Right renal pelvis (tissue), 4 donors: Measurements from ENCODE around the gene C17orf100. TPM values are rescaled to one million over a fixed set of nuclear protein-coding genes. Genes with fewer than 3 reads are reported as not detected.
"Not testable (repeated sequence)": the region's sequence is repeated elsewhere in the genome, so short reads cannot be mapped to it uniquely, and the experiment has no call there.

Experiments used
- DNase-seq, 4 donors: peaks; one replicate each; pipeline ENCODE4 v3.0.0-alpha.2; 2013; ENCODE audit warnings: low read depth in 4 of 4, low spot score in 3 of 4, missing footprints in 1 of 4
- polyA plus RNA-seq, 4 donors: library from polyadenylated mRNA; unstranded; fragments of 120-200 nt; gene quantifications; one replicate each; pipeline ENCODE4 v1.2.1, GENCODE V29; 2013; ENCODE audit not compliant: insufficient read length in 4 of 4

The C17orf100 gene
- polyA plus RNA-seq, 4 donors: 9.0 to 12.5 (median 11.3) TPM

DNA sequence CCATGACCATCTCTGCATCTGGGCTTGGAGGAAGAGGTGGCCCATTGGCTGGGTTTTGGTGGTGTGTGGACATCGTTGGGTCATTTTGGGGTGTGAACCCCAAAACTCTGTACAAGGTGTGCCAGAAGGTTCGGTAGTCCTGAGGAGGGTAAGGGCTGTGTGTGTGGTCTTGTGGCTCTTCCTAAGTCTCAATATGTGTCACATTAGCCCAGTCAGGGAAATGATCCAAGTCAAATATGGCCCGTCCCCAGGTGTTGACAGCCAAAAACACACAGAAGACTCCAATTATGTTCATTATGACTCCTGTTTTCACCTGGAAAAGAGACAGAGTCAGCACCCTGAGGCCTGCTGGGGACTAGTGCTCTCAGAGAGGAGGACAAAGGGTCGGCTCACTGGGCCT lies 34.5 kb downstream of the C17orf100 start:
- no peak for DNase-seq

GRCh38 chr17:6688944-6689343 lies 37.4 kb downstream of the C17orf100 start:
- no peak for DNase-seq

DNA sequence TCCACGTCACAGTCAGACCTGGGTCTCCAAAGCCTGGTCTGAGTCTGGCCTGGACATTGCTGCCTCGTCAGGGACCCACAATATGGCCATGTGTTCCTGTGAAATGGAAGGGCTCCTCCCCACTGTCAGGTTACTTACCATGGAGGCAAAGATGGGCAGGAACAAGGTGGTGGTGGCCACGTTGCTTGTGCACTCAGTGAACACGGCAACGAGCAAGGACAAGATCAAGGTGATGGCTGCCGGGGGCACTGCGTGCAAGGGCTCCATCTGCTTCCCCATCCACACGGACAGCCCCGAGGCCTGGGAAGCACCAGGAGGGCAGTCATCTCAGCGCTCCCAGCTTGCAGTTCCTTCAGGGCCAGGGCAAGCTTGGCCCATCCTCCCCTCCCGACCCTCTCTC lies 39.1 kb downstream of the C17orf100 start:
- DNase-seq: no peak

- DNase-seq: no peak
Measured at GRCh38 chr17:6691546-6691945, 40.0 kb downstream of the C17orf100 start.

- not testable (repeated sequence) for DNase-seq
Measured at GRCh38 chr17:6691958-6692357, 40.4 kb downstream of the C17orf100 start.

- no peak for DNase-seq
Measured at GRCh38 chr17:6695051-6695450, 43.5 kb downstream of the C17orf100 start.

DNA sequence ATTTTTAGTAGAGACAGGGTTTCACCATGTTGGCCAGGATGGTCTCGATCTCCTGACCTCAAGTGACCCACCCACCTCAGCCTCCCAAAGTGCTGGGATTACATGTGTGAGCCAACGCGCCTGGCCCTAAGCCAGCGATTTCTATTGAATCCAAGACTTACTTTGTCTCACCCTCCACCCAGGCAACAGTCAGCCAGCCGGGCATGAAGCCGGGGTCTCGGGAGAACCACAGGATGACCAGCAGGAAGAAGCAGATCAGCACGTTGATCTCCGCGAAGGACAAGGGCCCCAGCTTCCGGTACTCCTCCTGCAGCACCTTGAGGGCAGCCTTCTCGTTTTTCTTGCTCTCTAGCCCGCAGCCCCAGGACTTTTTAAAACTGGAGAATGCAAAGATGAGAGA lies 44.0 kb downstream of the C17orf100 start:
- no peak for DNase-seq

DNA sequence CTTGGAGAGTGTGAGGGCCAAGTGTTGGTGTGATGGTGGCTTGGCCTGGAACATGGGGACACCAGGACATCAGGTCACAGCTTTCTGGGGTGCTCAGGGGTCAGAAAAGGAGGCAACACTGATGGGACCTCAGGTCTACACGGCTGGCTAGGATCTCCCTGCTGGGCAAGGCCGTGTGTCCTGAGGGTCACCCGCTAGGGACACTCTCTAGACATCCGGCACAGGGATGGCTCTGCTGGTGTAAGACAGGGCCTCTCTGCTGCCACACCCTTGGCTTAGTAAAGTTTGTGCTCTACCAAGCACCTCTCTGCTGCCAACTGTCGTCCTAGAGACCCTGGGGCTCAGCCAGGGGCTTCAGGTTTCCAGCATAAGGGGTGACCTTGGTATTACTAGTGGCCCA lies 45.3 kb downstream of the C17orf100 start:
- DNase-seq: no peak

DNA sequence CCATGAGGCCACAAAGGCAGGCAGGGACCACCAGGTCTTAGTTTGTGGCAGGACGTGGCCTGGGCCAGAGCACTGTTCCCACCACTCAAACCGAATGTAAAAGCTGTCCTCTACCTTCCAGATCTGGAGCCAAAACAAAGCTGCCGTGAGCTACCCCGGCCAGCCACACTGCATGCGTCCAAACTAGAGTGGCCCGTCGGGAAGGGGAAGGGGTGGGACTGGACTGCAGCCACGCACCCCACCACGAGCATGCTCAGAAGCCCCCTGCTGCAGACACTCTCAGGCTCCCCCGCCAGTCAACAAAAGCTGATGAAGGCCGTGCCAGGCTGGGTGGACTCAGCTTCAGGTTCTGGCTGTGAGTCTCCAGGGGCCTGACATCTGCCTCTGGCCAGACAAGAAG lies 46.4 kb downstream of the C17orf100 start:
- DNase-seq: no peak

GRCh38 chr17:6699997-6700947 lies 48.7 kb downstream of the C17orf100 start:
- no peak for DNase-seq

DNA sequence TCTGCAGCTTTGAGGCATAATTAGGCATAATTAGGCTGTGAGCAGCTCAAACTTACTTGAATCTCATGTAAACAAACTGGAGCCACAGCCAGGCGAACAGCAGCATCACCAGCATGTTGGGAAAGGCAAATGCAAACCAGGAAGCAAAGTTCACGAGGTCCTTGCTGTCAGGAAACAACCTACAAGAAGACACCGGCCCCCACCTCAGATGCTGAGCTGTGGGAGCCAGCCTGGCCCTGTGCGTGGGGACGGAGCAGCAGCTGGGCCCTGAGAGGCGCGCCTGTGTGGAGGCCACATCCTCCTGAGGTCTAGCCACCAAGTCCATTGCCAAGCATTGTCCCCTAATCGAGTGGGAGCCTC lies 49.4 kb downstream of the C17orf100 start:
- no peak for DNase-seq

- no peak for DNase-seq
Measured at GRCh38 chr17:6701719-6702118, 50.2 kb downstream of the C17orf100 start.

DNA sequence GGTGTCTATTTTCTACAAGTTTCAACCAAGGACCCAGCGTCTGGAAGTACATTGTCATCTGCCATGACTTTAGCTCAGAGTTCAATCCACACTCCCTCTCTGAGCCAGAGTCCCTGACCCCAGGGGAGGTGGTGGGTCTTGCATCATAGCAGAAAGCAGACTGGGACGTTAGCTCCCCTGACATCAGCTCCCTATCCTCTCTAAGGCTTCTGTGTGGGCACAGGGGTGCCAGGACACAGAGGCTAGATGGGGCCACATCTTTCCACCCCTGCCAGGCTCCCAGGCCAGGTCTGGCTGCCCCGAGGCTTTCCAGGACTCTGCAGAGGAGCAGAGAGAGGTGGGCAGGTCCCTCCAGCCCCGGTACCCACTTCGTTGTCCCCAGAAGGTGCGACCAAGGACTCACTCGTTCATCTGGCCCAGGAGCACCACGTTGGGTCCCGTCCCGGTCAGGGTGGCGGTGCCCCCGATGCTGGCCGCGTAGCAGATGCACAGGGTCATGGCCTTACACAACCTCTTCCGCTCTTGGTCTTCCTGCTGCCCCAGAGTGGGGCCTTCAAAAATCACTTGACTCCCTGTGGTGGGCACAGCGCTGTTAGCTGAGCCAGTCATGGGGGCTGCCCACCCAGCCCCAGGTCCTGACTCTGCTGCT lies 51.1 kb downstream of the C17orf100 start:
- no peak for DNase-seq

Other genes with a start within 250 kb of the C17orf100 start
- under 1 TPM in 1 of 4 donors, not detected in 3; 0.10 TPM for gene AIPL1, start 216.6 kb upstream of the C17orf100 start, polyA plus RNA-seq
- gene PIMREG, start 207.3 kb upstream of the C17orf100 start, polyA plus RNA-seq: 10 to 100 TPM; 21.0 to 26.1 (median 23.6) TPM
- 10 to 100 TPM in 1 of 4 donors, 1 to 10 TPM in 3; 8.0 to 11.2 (median 9.1) TPM for gene PITPNM3, start 95.2 kb upstream of the C17orf100 start, polyA plus RNA-seq
- gene KIAA0753, start 11.1 kb upstream of the C17orf100 start, polyA plus RNA-seq: 10 to 100 TPM; 32.4 to 39.3 (median 37.6) TPM
- 100 to 1,000 TPM in 1 of 4 donors, 10 to 100 TPM in 3; 81.8 to 101 (median 88.0) TPM for gene TXNDC17, start 10.7 kb upstream of the C17orf100 start, polyA plus RNA-seq
- gene MED31, start 157 bp upstream of the C17orf100 start, polyA plus RNA-seq: 10 to 100 TPM; 24.8 to 28.1 (median 26.3) TPM
- gene SLC13A5, start 61.6 kb downstream of the C17orf100 start, polyA plus RNA-seq: 1 to 10 TPM; 1.0 to 5.2 (median 2.8) TPM
- gene XAF1, start 104.3 kb downstream of the C17orf100 start, polyA plus RNA-seq: 10 to 100 TPM in 1 of 4 donors, 1 to 10 TPM in 3; 4.0 to 12.0 (median 8.2) TPM
- gene FBXO39, start 124.5 kb downstream of the C17orf100 start, polyA plus RNA-seq: under 1 TPM; 0.10 to 0.32 (median 0.12) TPM
- under 1 TPM; 0.42 to 0.97 (median 0.64) TPM for gene TEKT1, start 180.0 kb downstream of the C17orf100 start, polyA plus RNA-seq